PC-9 (cell line): ENCODE data around the gene PRDM16.

Experiments used
- EZH2 ChIP-seq: fragments of 200-600 bp; sonication (generic); IDR thresholded peaks from 2 replicates; pipeline ENCODE4 v1.8.0; 2017; ENCODE audit warnings: antibody characterized with exemption, low read depth
- TF ChIP-seq, protein P1 (sequence below): fragments of 200-600 bp; sonication (generic); conservative IDR thresholded peaks from 2 replicates; pipeline ENCODE4 v1.6.1; 2017; ENCODE audit warnings: mixed run types, antibody characterized with exemption, mild to moderate bottlenecking, moderate library complexity

DNA sequence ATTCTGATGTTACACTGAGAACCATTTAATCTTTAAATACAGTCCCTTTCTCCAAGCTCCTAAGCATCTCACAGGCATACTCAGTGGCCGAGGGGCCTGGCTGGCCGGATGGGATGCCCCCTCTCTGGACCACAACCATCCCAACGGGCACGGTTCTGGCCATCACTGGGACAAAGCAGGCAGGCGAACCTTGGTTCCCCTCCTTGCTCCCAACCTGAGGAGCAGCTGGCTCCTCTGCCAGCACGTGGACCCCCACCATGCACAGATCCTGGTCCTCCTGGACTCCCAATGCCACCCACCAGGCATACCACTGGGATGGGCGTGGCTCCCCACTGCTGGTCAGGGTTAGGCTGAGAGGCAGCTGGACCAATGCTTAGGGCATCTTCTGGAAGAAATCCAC, 19.8 kb upstream of the PRDM16 start:
- TF ChIP-seq, protein P1, sequence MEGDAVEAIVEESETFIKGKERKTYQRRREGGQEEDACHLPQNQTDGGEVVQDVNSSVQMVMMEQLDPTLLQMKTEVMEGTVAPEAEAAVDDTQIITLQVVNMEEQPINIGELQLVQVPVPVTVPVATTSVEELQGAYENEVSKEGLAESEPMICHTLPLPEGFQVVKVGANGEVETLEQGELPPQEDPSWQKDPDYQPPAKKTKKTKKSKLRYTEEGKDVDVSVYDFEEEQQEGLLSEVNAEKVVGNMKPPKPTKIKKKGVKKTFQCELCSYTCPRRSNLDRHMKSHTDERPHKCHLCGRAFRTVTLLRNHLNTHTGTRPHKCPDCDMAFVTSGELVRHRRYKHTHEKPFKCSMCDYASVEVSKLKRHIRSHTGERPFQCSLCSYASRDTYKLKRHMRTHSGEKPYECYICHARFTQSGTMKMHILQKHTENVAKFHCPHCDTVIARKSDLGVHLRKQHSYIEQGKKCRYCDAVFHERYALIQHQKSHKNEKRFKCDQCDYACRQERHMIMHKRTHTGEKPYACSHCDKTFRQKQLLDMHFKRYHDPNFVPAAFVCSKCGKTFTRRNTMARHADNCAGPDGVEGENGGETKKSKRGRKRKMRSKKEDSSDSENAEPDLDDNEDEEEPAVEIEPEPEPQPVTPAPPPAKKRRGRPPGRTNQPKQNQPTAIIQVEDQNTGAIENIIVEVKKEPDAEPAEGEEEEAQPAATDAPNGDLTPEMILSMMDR = no peak
- TF ChIP-seq EZH2 = no peak
